Heart left ventricle (tissue), 16 donors: ENCODE data around the gene CKLF. TPM values are rescaled to one million over a fixed set of nuclear protein-coding genes. Genes with fewer than 3 reads are reported as not detected.
"Not testable (repeated sequence)": the region's sequence is repeated elsewhere in the genome, so short reads cannot be mapped to it uniquely, and the experiment has no call there.

Experiments
- ATAC-seq, 4 donors: fragments of 200-7000 bp; cut with Tn5 transposase; one replicate each; pipeline ENCODE4 v1.9.1; 2020 to 2022; ENCODE audit warnings: moderate library complexity in 4 of 4, mild to moderate bottlenecking in 3 of 4, moderate number of reproducible peaks in 1 of 4
- DNase-seq, 5 donors: peaks; one replicate each; pipeline ENCODE4 v3.0.0-alpha.2; 2020
- H3K27ac ChIP-seq, 12 donors: fragments of 200-600 bp; sonication (generic) in 4 of 12; one replicate each; pipeline versions ENCODE4 v1.5.0 to v1.8.0; 2016 to 2022; ENCODE audit warnings: mild to moderate bottlenecking in 2 of 12
- H3K27me3 ChIP-seq, 9 donors: fragments of 200-600 bp; sonication (generic) in 2 of 9; one replicate each; pipeline versions ENCODE4 v1.5.1 to v1.8.0; 2016 to 2022; ENCODE audit warnings: mild to moderate bottlenecking in 3 of 9
- H3K36me3 ChIP-seq, 9 donors: fragments of 200-600 bp; sonication (generic) in 2 of 9; one replicate each; pipeline versions ENCODE4 v1.5.0 to v1.8.0; 2018 to 2022; ENCODE audit warnings: mild to moderate bottlenecking in 2 of 9
- H3K4me1 ChIP-seq, 12 donors: fragments of 200-600 bp; sonication (generic) in 4 of 12; one replicate each; pipeline versions ENCODE4 v1.5.0 to v1.8.0; 2016 to 2022; ENCODE audit warnings: mild to moderate bottlenecking in 3 of 12
- H3K4me3 ChIP-seq, 12 donors: fragments of 200-600 bp; sonication (generic) in 4 of 12; one replicate each; pipeline versions ENCODE4 v1.5.0 to v1.8.0; 2017 to 2022; ENCODE audit warnings: mild to moderate bottlenecking in 9 of 12, moderate library complexity in 4 of 12
- H3K9me3 ChIP-seq, 12 donors: fragments of 200-600 bp; sonication (generic) in 4 of 12; one replicate each; pipeline versions ENCODE4 v1.5.0 to v1.8.0; 2016 to 2022; ENCODE audit warnings: mild to moderate bottlenecking in 1 of 12
- CTCF ChIP-seq, 12 donors: fragments of 200-600 bp; sonication (generic) in 4 of 12; IDR thresholded peaks; one replicate each; pipeline versions ENCODE4 v1.5.0 to v1.8.0; 2018 to 2022; ENCODE audit warnings: antibody characterized with exemption in 12 of 12, mild to moderate bottlenecking in 5 of 12
- POLR2A ChIP-seq, 2 donors: fragments of 450-650 bp; IDR thresholded peaks; one replicate each; pipeline ENCODE4 v1.6.1; 2017; ENCODE audit warnings: antibody characterized with exemption in 2 of 2, mild to moderate bottlenecking in 2 of 2, moderate library complexity in 2 of 2
- WGBS, 4 donors: extraction: QIAGEN DNeasy Blood & Tissue Kit in 2 of 4; methylation state at CpG; one replicate each; pipeline versions ENCODE4 v1.1.5 to v1.1.7; 2013 to 2018; 5-methylcytosine and 5-hydroxymethylcytosine counted together
- intact Hi-C, 10 donors: fragments of 100-400 bp; cut with DNase I; formaldehyde crosslinking; loops; one replicate each; pipeline versions ENCODE4 v1.11.1 to v1.14.2; 2022
- polyA plus RNA-seq, 2 donors: library from polyadenylated mRNA; stranded (reverse); fragments of 200-250 nt; gene quantifications; one replicate each; pipeline ENCODE4 v1.2.3, GENCODE V29; 2013
- total RNA-seq, 9 donors: library from RNA; depleted of rRNA in 2 of 9; stranded (reverse); fragments of >200 nt in 2 of 9; fragmentation: NEBNext Ultra II Directional in 3 of 9; extraction: Animal tissue kit (Norgen Biotek cat#: 25700) in 3 of 9; gene quantifications; one replicate each; pipeline versions ENCODE4 v1.1.0 to v1.2.4, GENCODE V29; 2016 to 2023
- donor health status: ischemic (EF 13 %, LVEDD 7.1; RV severe dilation, severe dysfunction).
- donor health status: healthy with polysubstance abuse.
- donor health status: DM: no; HTN: yes; CAD: no.
- donor health status: DM: no; HTN: no; CAD: no.
- donor health status: ischemic (EF 25% LVEDD 6.9; RV normal size, moderate dysfunction).
- donor health status: ischemic (EF 25% LVEDD 5.7; RV mildly dilated, moderate dysfunction).
- donor health status: healthy.
- donor health status: DM: yes; HTN: yes; CAD: no.
- donor health status: ischemic (EF 35%, LVEDD 5.7; RV mildly dilated, moderate dysfunction).
- donor health status: nonischemic (EF 11% LVEDD 7.7; RV severe dilation, severe dysfunction).
- donor health status: DM: yes; HTN: yes; CAD: no.
- donor health status: PGD.
- donor health status: ischemic (EF 29% LVEDD 5.4; RV normal size, mild dysfunction).
- donor health status: nonischemic (EF 23%, LVEDD 6.1; RV moderate dilation, normal function).

The CKLF gene
- total and polyA plus RNA-seq, 11 donors, result 4.1 to 28.9 (median 6.4) TPM

- H3K4me3 ChIP-seq, result no peak overlapping the region
- DNase-seq, result no peak
- peaks cover 0 to 4% (median 0%) of the 10 kb centered on the region in 12 donors for H3K9me3 ChIP-seq
Observed at GRCh38 chr16:66592241-66592640, 39.9 kb downstream of the CKLF start.

DNA sequence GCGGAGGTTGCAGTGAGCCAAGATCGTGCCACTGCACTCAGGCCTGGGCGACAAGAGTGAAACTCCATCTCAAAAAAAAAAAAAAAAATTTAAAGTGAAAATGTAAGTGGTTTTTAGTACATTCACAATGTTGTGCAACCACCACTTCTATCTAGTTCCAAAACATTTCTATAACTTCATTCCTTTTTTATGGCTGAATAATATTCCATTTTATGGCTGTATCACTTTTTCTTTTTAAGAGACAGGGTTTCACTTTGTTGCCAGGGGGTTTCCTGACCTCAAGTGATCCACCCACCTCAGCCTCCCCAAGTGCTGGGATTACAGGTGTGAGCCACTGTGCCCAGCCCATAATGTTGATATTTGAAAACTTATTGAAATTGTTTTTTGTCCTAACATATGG is 40.4 kb downstream of the CKLF start:
- no peak for DNase-seq

More at GRCh38 chr16:66592241-66592640, 39.9 kb downstream of the CKLF start:
- intact Hi-C loops, result no loop called here
- 86 to 94% (median 89%) methylated on average over 3 of the region's 3 CpGs for WGBS, 4 donors
- peaks cover 0 to 27% (median under 1%) of the 10 kb centered on the region in 12 donors for H3K4me1 ChIP-seq
- H3K27me3 ChIP-seq, result no peaks in the 10 kb centered on the region
- no peak overlapping the region for H3K27ac ChIP-seq
- no peak for ATAC-seq
- TF ChIP-seq CTCF (IDR thresholded peaks at IDR 0.05) (no peak), POLR2A (IDR thresholded peaks at IDR 0.05) (no peak)
- H3K36me3 ChIP-seq, result no peaks in the 10 kb centered on the region

GRCh38 chr16:66594739-66595138 is 42.4 kb downstream of the CKLF start:
- WGBS, 4 donors, result 59 to 68% (median 66%) methylated on average over 7 of the region's 7 CpGs
- no peak for TF ChIP-seq CTCF (IDR thresholded peaks at IDR 0.05)
- no peak for TF ChIP-seq POLR2A (IDR thresholded peaks at IDR 0.05)
- Histone ChIP-seq H3K4me3 (no peak overlapping the region), H3K27ac (no peak overlapping the region), H3K27me3 (no peaks in the 10 kb centered on the region), H3K36me3 (no peaks in the 10 kb centered on the region), H3K4me1 (peaks cover 0 to 10% (median 0%) of the 10 kb centered on the region in 12 donors), H3K9me3 (peaks cover 0 to 4% (median 0%) of the 10 kb centered on the region in 12 donors)
- ATAC-seq (peak in 1 of 4 donors; percentile 50), DNase-seq (no peak)
- intact Hi-C loops, result loop anchor here in 1 of 10 donors (5.0 kb wide), 1 partner anchor 32 kb away; no protein-coding TSS in a partner anchor

More for the DNA sequence above, 40.4 kb downstream of the CKLF start:
- intact Hi-C loops, result no loop called here
- Histone ChIP-seq H3K36me3 (no peaks in the 10 kb centered on the region), H3K27ac (no peak overlapping the region), H3K4me3 (no peak overlapping the region), H3K9me3 (peaks cover 0 to 4% (median 0%) of the 10 kb centered on the region in 12 donors), H3K4me1 (peaks cover 0 to 21% (median 0%) of the 10 kb centered on the region in 12 donors), H3K27me3 (no peaks in the 10 kb centered on the region)
- ATAC-seq, result no peak
- WGBS, 4 donors, result 94 to 99% (median 97%) methylated on average over 3 of the region's 3 CpGs
- TF ChIP-seq CTCF (IDR thresholded peaks at IDR 0.05) (no peak), POLR2A (IDR thresholded peaks at IDR 0.05) (no peak)

DNA sequence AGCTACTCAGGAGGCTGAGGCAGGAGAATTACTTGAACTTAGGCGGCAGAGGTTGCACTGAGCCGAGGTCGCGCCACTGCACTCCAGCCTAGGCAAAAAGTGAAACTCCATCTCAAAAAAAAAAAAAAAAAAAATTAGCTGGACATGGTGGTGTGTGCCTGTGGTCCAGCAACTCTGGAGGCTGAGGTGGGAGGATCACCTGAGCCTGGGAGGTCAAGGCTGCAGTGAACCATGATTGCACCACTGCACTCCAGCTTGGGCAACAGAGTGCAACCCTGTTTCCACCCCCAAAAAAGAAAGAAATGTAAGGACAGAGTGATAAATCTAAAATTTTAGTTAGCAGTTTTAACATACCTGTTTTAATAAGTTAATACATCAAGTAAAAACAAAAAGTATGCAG is 44.2 kb downstream of the CKLF start:
- not testable (repeated sequence) for ATAC-seq
- intact Hi-C loops, result loop anchor here in 1 of 10 donors (5.0 kb wide), 1 partner anchor 34 kb away; no protein-coding TSS in a partner anchor
- WGBS, 4 donors, result 94 to 100% (median 99%) methylated on average over 4 of the region's 4 CpGs

More for the DNA sequence above, 44.2 kb downstream of the CKLF start:
- not testable (repeated sequence) for H3K4me1 ChIP-seq, H3K36me3 ChIP-seq, H3K27ac ChIP-seq, DNase-seq, H3K4me3 ChIP-seq, H3K9me3 ChIP-seq, H3K27me3 ChIP-seq
